CD4-positive, alpha-beta T cell treated with Interferon alpha-2 for 1 hour (primary cell): ENCODE data around the gene NFKBIE.
"Not testable (repeated sequence)": the region's sequence is repeated elsewhere in the genome, so short reads cannot be mapped to it uniquely, and the experiment has no call there.

Experiments
- DNase-seq, 2 donors: peaks; one replicate each; pipeline ENCODE4 v3.0.0-alpha.2; 2020 to 2022

The NFKBIE gene

DNA sequence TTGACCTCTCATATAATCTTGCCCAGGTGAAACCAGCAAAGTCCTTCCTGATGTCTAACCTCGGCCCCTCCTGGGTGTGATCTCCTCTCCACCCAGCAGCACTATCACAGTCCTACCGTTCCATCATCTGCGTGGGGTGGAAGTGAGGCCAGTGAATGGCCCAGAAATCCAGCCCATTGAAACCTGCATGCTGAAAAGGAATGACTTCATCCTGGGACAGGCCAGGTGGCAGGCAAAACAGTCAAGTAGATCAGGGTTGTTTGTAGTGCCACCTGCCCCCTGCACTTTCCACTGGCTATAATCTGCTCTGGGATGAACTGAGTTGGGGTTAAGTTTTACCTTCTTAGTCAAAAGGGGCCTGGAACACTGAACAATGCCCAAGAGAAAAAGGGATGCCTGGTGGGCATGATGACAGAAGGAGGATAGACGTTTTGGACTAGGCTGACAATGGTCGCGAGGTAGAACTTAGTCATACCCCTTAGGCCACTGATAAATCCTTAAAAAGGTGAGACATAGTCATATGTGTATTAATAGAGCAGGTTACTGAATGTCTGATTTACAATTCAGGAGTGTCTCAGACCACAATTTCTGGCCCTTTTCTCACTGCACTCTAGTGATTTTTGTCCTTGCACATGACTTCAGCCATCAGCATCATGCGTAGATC lies 26.5 kb downstream of the NFKBIE start:
- no peak for DNase-seq

- peak; percentile 76 to 84 for DNase-seq
Observed at GRCh38 chr6:44237813-44238433, 27.4 kb downstream of the NFKBIE start.

- peak; percentile 81 to 83 for DNase-seq
Observed at GRCh38 chr6:44237021-44237812, 28.1 kb downstream of the NFKBIE start.

- DNase-seq, result no peak
Observed at GRCh38 chr6:44235891-44236516, 29.3 kb downstream of the NFKBIE start.

DNA sequence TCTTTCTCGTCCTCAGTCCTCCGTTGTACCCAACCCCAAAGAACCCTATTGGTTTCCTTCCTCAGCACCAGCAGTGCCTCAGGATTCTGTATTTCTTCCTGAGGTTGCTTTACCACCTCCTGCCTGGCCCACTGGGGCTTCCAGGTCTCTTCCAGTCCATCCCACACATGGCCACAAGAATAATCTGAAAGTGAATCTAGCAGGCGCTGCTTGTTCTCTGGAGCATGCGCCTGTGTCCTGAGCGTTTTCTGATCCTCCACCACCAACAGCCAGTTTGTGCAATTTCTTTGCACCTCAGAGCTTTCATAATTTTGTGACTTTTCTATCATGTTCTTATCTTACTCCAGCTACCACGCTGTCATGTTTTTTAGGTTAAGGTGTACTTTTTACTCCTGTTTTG lies 30.1 kb downstream of the NFKBIE start:
- DNase-seq, result no peak

DNA sequence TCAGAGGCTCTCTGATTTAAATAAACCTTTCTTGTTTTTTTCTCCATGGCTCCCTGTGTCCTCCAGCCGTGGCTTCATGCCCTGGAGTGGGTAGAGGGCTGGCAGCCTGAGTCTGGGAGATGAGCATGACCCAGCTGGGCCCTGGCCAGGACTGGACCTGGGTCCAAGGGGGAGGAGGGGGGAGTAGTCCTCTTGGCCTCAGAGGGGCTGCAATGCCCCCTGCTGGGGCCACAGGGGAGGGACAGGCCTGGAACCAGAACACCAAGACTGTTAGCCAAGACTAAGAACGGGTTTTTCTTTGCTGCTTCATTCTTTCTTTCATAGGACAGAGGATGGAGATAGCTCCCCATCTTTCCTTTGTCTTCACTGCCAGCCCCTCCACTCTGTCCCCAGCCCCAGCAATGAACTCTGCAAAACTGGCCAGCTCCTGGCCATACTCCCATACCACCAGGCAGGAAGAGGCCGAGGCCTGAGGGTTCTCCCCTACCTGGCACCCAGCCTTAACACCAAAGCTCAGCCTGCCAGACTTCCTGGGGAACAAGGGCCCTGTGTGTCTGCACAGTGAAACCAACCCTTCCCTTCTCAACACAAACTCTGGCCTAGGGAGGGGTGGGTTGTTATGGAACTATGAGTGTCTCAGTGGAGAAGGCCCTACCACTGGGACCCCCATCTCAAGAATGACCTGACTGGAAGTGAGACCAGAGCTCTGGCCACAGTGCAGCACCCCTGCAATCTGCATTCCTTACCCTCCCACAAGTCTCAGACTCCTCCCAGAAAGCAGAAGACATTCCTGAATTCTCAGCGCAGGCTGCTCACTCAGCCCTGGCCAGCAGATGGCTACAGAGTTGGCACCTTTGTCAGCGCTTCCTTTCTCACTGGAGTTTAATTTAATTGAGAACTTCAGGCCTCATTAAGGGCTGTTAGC lies 31.0 kb downstream of the NFKBIE start:
- no peak for DNase-seq

DNA sequence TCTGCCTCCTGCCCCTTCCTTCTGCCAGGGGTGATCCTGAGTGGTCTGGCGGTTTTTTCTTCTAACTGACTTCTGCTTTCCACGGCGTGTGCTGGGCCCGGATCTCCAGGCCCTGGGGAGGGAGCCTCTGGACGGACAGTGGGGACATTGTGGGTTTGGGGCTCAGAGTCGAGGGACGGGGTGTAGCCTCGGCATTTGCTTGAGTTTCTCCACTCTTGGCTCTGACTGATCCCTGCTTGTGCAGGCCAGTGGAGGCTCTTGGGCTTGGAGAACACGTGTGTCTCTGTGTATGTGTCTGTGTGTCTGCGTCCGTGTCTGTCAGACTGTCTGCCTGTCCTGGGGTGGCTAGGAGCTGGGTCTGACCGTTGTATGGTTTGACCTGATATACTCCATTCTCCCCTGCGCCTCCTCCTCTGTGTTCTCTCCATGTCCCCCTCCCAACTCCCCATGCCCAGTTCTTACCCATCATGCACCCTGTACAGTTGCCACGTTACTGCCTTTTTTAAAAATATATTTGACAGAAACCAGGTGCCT lies 31.7 kb downstream of the NFKBIE start:
- no peak for DNase-seq

- DNase-seq, result no peak
Observed at GRCh38 chr6:44232676-44233566, 32.4 kb downstream of the NFKBIE start.

DNA sequence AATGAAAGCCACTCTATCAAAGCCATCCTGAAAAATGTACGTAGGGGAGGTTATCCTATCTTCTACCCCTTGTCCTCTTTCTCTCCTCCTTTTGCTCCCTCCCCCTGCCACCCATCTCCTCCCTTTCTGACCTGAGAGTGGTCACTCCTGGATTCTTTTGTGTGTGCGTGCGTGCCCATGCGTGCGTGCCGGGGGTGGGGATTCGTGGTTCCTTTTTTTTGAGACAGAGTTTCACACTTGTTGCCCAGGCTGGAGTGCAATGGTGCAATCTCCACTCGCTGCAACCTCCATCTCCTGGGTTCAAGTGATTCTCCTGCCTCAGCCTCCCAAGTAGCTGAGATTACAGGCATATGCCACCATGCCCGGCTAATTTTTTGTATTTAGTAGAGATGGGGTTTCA lies 33.9 kb downstream of the NFKBIE start:
- not testable (repeated sequence) for DNase-seq

DNA sequence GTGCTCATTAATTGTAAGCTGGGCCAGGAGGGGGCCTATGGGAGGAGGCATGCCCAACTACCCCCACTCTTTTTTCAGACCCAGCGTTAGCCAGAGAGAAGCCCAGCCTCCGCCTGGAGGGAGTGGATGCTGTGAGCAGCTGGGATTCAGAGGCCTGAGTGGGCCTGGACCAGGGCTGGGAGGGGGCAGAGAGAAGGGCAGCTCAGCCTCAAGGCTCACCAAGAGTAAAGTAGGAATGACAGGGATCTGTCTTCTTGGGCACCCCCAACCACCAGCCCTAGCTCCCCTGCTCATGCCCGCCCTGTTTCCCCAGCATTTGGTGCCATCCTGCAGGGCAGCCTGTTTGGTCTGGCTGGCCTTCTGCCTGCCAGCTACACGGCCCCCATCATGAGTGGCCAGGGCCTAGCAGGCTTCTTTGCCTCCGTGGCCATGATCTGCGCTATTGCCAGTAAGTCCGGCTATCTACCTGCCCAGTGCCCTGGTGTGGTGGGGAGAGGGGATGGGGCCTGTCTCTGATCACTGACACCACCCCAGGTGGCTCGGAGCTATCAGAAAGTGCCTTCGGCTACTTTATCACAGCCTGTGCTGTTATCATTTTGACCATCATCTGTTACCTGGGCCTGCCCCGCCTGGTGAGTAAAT lies 35.2 kb downstream of the NFKBIE start:
- no peak for DNase-seq

GRCh38 chr6:44229376-44230033 lies 35.8 kb downstream of the NFKBIE start:
- no peak for DNase-seq

DNA sequence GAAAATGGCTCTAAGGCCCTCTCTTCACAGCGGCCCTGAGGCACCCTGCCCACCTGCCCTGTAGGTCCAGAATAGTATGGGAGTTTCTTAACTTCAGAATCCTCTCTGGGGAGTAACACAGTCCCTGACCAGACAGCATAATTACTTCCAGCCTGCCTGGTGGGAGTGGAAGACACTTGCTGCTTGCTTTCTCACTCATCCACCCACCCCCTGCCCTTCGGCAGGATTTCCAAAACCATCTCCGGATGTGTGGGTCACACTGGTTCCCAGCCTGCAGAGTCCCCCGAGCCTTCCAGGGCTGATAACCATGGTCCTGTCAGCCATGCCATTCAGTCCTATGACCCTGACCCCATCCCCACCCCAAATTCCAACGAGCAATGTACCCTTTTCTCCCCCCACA lies 36.5 kb downstream of the NFKBIE start:
- no peak for DNase-seq

GRCh38 chr6:44228433-44228832 lies 36.9 kb downstream of the NFKBIE start:
- DNase-seq, result no peak

DNA sequence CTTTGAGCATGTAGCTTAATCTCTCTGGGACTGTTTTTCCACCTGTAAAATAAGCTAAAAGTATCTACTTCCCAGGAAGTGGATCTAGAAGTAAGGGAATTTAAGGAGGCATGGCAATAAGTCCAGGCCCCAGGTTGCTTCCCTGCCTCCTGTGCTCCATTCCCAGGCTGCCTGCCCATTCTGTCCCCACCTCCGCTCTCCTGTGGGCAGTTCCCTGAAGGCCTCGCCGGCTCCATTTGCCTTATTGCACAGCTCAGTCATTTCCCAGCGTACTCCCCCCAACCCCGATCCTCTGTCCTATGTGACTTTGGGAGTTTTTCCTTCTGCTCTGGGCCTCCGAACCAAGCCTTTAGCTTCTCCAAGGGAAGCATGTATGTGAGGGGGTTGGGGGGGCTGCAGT lies 37.3 kb downstream of the NFKBIE start:
- DNase-seq, result no peak

GRCh38 chr6:44227148-44227793 lies 38.1 kb downstream of the NFKBIE start:
- DNase-seq, result no peak

- DNase-seq, result no peak
Observed at GRCh38 chr6:44226368-44227147, 38.8 kb downstream of the NFKBIE start.

DNA sequence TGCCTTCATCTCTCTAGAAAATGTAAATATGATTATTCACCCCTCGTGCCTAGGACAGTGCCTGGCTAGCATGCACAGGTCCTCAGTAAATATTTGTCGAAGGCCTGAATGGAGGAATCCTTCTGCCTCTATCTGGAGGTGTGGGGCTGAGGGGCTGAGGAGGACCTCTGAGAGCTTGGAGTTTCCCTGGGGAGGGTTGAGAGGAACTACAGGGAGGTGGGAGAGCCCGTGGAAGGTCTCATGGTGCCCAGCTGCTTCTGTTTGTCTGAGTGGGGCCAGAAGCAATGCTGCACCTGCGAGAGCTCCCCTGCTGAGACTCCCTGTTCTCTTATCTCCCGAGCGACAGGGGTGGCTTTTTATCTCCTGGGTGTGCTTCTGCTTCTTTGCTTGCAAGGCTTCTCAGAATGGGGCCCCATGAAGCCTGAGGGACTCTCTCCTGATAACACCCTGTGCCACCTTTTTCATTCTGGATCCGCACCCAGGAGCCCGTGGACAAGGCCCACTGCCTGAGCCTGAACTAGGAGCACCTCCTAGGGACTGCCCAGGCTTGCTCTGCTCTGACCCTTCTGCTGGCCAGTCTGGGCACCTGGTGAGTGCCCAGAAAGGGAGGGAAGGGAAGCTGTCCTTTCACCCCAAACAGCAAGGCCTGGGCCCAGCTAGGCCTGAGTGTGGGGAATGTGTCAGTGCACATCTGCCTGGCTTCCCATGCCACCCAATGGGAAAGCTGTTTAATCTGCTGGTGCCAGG lies 39.6 kb downstream of the NFKBIE start:
- DNase-seq, result no peak

DNA sequence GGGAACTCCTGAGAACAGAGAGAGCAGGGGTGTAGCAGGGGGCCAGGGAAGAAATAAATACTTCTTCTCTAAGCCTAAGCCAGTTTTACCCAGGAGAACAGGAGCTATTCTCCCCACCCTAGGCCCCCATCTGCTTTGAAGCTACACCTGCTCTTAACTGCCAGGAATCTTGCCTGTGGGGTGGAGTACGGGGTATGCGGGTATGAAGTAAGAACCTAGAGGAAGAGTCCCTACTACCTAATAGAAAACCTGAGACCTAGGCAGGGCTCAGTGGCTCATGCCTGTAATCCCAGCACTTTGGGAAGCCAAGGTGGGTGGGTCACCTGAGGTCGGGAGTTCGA lies 40.4 kb downstream of the NFKBIE start:
- DNase-seq, result no peak
